Embryonic facial prominence (tissue), 1 donor: Measurements from ENCODE around the gene FZD1.

Experiments used
- DNase-seq: peaks from one replicate; pipeline ENCODE4 v3.0.0-alpha.2; 2016; ENCODE audit errors: extremely low spot score

FZD1 gene

GRCh38 chr7:91264924-91265681 is 870 bp downstream of the FZD1 start:
- peak; percentile 46 for DNase-seq

- no peak for DNase-seq
Measured at GRCh38 chr7:91265693-91266066, 1.4 kb downstream of the FZD1 start.

GRCh38 chr7:91266067-91266688 is 1.9 kb downstream of the FZD1 start:
- DNase-seq, result no peak

- DNase-seq, result no peak
Measured at GRCh38 chr7:91266689-91267090, 2.5 kb downstream of the FZD1 start.

GRCh38 chr7:91267171-91267955 is 3.1 kb downstream of the FZD1 start:
- no peak for DNase-seq

- DNase-seq, result no peak
Measured at GRCh38 chr7:91270372-91270771, 6.1 kb downstream of the FZD1 start.

- DNase-seq, result no peak
Measured at GRCh38 chr7:91276909-91277308, 12.7 kb downstream of the FZD1 start.

GRCh38 chr7:91280185-91280584 is 16.0 kb downstream of the FZD1 start:
- no peak for DNase-seq

- no peak for DNase-seq
Measured at GRCh38 chr7:91280604-91281003, 16.4 kb downstream of the FZD1 start.

- DNase-seq, result no peak
Measured at GRCh38 chr7:91285696-91286355, 21.6 kb downstream of the FZD1 start.

- no peak for DNase-seq
Measured at GRCh38 chr7:91286432-91286831, 22.2 kb downstream of the FZD1 start.

- DNase-seq, result no peak
Measured at GRCh38 chr7:91287371-91288084, 23.3 kb downstream of the FZD1 start.

- no peak for DNase-seq
Measured at GRCh38 chr7:91288208-91288824, 24.1 kb downstream of the FZD1 start.

- DNase-seq, result no peak
Measured at GRCh38 chr7:91289633-91290254, 25.5 kb downstream of the FZD1 start.

GRCh38 chr7:91291302-91291701 is 27.1 kb downstream of the FZD1 start:
- no peak for DNase-seq

GRCh38 chr7:91291902-91292301 is 27.7 kb downstream of the FZD1 start:
- DNase-seq, result no peak

- DNase-seq, result no peak
Measured at GRCh38 chr7:91292506-91292905, 28.3 kb downstream of the FZD1 start.

- no peak for DNase-seq
Measured at GRCh38 chr7:91293136-91293535, 28.9 kb downstream of the FZD1 start.

GRCh38 chr7:91293840-91294239 is 29.6 kb downstream of the FZD1 start:
- DNase-seq, result no peak

- no peak for DNase-seq
Measured at GRCh38 chr7:91294639-91295220, 30.5 kb downstream of the FZD1 start.
